Neural progenitor cell (in vitro differentiated cells): ENCODE measurements around the gene GRIK3. TPM values are rescaled to one million over a fixed set of nuclear protein-coding genes. Genes with fewer than 3 reads are reported as not detected.

ENCODE experiments used
- DNase-seq: peaks from one replicate; pipeline ENCODE4 v3.0.0-alpha.2; 2016; ENCODE audit warnings: low spot score
- H2AFZ ChIP-seq: fragments of 200-600 bp; sonication (generic); replicated peaks from 2 replicates; pipeline ENCODE4 v1.6.1; 2016; ENCODE audit warnings: antibody characterized with exemption
- H3F3A ChIP-seq: fragments of 200-600 bp; sonication (generic); 2 replicates; pipeline ENCODE4 v1.6.1; 2016; ENCODE audit warnings: antibody characterized with exemption, low read depth
- H3K27ac ChIP-seq: fragments of 200-600 bp; sonication (generic); 2 replicates; pipeline ENCODE4 v1.5.1; 2016; ENCODE audit warnings: mild to moderate bottlenecking
- H3K27me3 ChIP-seq: fragments of 200-600 bp; sonication (generic); 2 replicates; pipeline ENCODE4 v1.6.1; 2016; ENCODE audit warnings: mild to moderate bottlenecking, moderate library complexity
- H3K36me3 ChIP-seq: fragments of 200-600 bp; sonication (generic); 2 replicates; pipeline ENCODE4 v1.5.1; 2016
- H3K4me1 ChIP-seq: fragments of 200-600 bp; sonication (generic); 2 replicates; pipeline ENCODE4 v1.6.1; 2016; ENCODE audit warnings: mixed run types
- H3K4me2 ChIP-seq: fragments of 200-600 bp; sonication (generic); 2 replicates; pipeline ENCODE4 v1.6.1; 2016
- H3K4me3 ChIP-seq: fragments of 200-600 bp; sonication (generic); 2 replicates; pipeline ENCODE4 v1.5.1; 2016
- H3K79me2 ChIP-seq: fragments of 200-600 bp; sonication (generic); 2 replicates; pipeline ENCODE4 v1.6.1; 2016; ENCODE audit warnings: low read depth
- H3K9ac ChIP-seq: fragments of 200-600 bp; sonication (generic); 2 replicates; pipeline ENCODE4 v1.6.1; 2016
- H3K9me3 ChIP-seq: fragments of 200-600 bp; sonication (generic); 2 replicates; pipeline ENCODE4 v1.5.1; 2016; ENCODE audit warnings: low read depth
- H4K20me1 ChIP-seq: fragments of 200-600 bp; sonication (generic); 2 replicates; pipeline ENCODE4 v1.6.1; 2016; ENCODE audit warnings: low read depth
- H3K27ac Mint-ChIP-seq: 3 replicates; pipeline ENCODE4 v1.8.0; 2021; ENCODE audit warnings: mixed read lengths
- H3K27me3 Mint-ChIP-seq: 2 replicates; pipeline ENCODE4 v1.8.0; 2022; ENCODE audit warnings: low read depth, mild to moderate bottlenecking, inconsistent platforms, moderate library complexity, mixed read lengths; ENCODE audit not compliant: insufficient read depth
- H3K36me3 Mint-ChIP-seq: 3 replicates; pipeline ENCODE4 v1.8.0; 2021; ENCODE audit warnings: mixed read lengths
- H3K4me1 Mint-ChIP-seq: 3 replicates; pipeline ENCODE4 v1.8.0; 2021; ENCODE audit warnings: mixed read lengths
- H3K4me3 Mint-ChIP-seq: 3 replicates; pipeline ENCODE4 v1.8.0; 2021; ENCODE audit warnings: mild to moderate bottlenecking, moderate library complexity, mixed read lengths
- H3K9me3 Mint-ChIP-seq: 3 replicates; pipeline ENCODE4 v1.8.0; 2020; ENCODE audit warnings: mixed read lengths
- EZH2 ChIP-seq: fragments of 200-600 bp; sonication (generic); IDR thresholded peaks from 2 replicates; pipeline ENCODE4 v1.6.1; 2017; ENCODE audit warnings: antibody characterized with exemption, mild to moderate bottlenecking, moderate library complexity
- EZH2phosphoT487 ChIP-seq: fragments of 200-600 bp; sonication (generic); IDR thresholded peaks from 2 replicates; pipeline ENCODE4 v1.6.1; 2017; ENCODE audit warnings: antibody characterized with exemption
- total RNA-seq: library from RNA; depleted of rRNA; stranded (reverse); fragments of >200 nt; gene quantifications from 2 replicates; pipeline ENCODE4 v1.2.3, GENCODE V29; 2015; ENCODE audit warnings: low replicate concordance
- TF ChIP-seq, protein P1 (sequence below): fragments of 200-600 bp; sonication (generic); IDR thresholded peaks from 2 replicates; pipeline ENCODE4 v1.5.1; 2017; ENCODE audit warnings: antibody characterized with exemption, mild to moderate bottlenecking

Gene GRIK3
- total RNA-seq, 1 donor from 2014 or later, result 1.7 TPM

DNA sequence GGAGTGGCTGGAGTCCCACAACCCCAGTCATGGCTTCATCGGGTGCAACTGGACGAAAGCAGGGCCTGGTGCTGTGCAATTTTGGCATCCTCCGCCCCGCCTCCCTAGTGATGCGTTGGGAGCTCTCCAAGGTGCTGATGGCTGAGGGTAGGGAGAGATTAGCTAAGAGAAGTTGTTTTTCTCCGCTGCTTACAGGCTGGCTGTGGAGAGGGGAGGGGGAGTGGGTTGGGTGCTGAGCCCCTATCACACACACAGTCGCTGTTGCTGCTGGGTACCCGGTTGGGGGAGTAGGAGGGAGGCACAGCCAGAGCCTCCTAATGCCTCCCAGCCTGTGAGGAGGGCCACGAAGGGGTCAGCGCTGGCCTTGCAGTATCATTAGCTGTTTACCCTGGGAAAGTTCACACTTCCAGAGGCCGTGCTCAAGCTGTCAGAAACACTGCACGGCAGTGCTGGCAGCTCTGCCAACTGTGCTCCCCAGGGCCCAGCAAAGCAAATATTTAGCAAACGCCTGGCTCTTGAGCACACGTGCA lies 110.0 kb downstream of the GRIK3 start:
- Histone ChIP-seq H3K4me1 (peaks cover 34% of the 10 kb centered on the region), H3K27me3 (no peaks in the 10 kb centered on the region), H3K79me2 (no peaks in the 10 kb centered on the region), H3K27ac (no peak overlapping the region), H3K4me3 (no peak overlapping the region), H3K9me3 (no peaks in the 10 kb centered on the region), H4K20me1 (peaks cover 30% of the 10 kb centered on the region), H3K4me2 (no peak overlapping the region), H2AFZ (no peak overlapping the region), H3F3A (peaks cover 8% of the 10 kb centered on the region), H3K9ac (no peak overlapping the region), H3K36me3 (no peaks in the 10 kb centered on the region)
- Mint-ChIP-seq H3K27ac (no peak overlapping the region), H3K9me3 (no peaks in the 10 kb centered on the region), H3K36me3 (no peaks in the 10 kb centered on the region), H3K4me1 (no peaks in the 10 kb centered on the region), H3K27me3 (peaks cover 18% of the 10 kb centered on the region), H3K4me3 (no peak overlapping the region)
- TF ChIP-seq EZH2phosphoT487 (no peak), EZH2 (no peak)
- TF ChIP-seq, protein P1, sequence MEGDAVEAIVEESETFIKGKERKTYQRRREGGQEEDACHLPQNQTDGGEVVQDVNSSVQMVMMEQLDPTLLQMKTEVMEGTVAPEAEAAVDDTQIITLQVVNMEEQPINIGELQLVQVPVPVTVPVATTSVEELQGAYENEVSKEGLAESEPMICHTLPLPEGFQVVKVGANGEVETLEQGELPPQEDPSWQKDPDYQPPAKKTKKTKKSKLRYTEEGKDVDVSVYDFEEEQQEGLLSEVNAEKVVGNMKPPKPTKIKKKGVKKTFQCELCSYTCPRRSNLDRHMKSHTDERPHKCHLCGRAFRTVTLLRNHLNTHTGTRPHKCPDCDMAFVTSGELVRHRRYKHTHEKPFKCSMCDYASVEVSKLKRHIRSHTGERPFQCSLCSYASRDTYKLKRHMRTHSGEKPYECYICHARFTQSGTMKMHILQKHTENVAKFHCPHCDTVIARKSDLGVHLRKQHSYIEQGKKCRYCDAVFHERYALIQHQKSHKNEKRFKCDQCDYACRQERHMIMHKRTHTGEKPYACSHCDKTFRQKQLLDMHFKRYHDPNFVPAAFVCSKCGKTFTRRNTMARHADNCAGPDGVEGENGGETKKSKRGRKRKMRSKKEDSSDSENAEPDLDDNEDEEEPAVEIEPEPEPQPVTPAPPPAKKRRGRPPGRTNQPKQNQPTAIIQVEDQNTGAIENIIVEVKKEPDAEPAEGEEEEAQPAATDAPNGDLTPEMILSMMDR, result no peak
- peak; percentile 96 for DNase-seq

DNA sequence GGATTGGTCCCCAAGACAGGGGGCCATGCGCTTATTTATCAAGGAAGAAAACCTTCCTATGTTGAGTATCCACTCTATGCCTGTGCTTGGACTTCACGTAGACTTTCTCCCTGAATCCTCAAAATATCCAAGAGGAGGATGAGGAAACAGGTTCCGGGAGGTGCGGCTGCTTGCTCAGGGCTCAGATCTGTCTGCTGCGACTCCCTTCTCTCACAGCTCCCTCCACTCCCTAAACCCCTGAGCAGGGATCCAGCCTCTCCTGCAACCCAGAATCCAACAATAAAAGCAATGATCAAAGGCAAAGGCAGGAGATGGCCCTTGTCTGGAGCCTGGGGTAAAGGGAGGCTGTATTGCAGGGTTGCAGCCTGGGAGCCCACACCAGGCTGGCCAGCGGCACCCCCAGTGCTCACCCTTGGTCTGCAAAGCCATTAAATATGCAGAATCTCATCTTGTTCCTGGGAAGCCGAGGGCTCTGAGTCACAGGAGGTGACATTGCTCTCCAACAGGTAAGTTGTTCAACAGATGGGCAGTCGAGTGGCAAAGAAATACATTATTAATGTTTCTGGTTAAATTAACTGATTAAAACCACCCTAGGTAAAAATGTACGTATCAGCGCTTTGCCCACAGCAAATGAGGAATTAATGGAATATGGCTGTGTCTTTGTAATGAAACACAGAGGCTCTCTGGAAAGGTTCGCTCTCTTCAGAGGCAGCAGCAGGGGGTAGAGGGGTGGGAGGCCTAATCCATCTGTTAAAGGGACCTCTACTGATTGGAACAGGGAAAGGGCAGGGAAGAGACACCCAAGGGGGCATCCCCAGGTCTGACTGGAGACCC lies 111.5 kb downstream of the GRIK3 start:
- H3K9me3 Mint-ChIP-seq, result no peaks in the 10 kb centered on the region
- Histone ChIP-seq H3K27me3 (no peaks in the 10 kb centered on the region), H3K27ac (no peak overlapping the region), H3K9me3 (no peaks in the 10 kb centered on the region), H3K4me3 (no peak overlapping the region), H3F3A (peaks cover 8% of the 10 kb centered on the region), H3K9ac (no peak overlapping the region), H3K4me1 (peaks cover 33% of the 10 kb centered on the region), H3K79me2 (no peaks in the 10 kb centered on the region), H4K20me1 (peaks cover 30% of the 10 kb centered on the region), H3K4me2 (peak overlapping the region; percentile 42), H3K36me3 (no peaks in the 10 kb centered on the region), H2AFZ (no peak overlapping the region)
- TF ChIP-seq, protein P1, result no peak
- TF ChIP-seq EZH2phosphoT487, result no peak
- no peak for TF ChIP-seq EZH2
- H3K4me3 Mint-ChIP-seq, result no peak overlapping the region
- DNase-seq, result peak; percentile 42
- no peaks in the 10 kb centered on the region for H3K4me1 Mint-ChIP-seq
- peaks cover 18% of the 10 kb centered on the region for H3K27me3 Mint-ChIP-seq
- H3K27ac Mint-ChIP-seq, result no peak overlapping the region
- H3K36me3 Mint-ChIP-seq, result no peaks in the 10 kb centered on the region

DNA sequence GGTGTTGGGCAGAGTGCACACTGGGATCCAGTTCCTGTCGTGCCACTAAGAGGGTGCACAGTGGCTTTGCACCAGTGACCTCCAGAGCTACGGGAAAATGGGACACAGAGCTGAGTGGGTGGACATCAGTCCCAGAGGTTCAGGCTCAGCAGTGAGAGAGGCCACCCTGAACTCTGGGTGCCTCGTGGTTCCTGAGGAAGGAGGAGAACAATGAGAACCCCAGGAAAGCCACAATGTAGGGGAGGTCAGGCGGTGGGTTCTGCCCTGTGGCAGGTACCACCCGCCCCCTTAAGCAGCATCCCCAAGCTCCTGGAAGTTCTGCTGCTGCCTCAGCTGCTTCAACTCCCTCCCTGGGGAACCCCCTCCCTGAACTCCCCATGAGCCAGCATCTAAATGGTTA lies 112.2 kb downstream of the GRIK3 start:
- H3K9me3 ChIP-seq, result no peaks in the 10 kb centered on the region
- Mint-ChIP-seq H3K9me3 (no peaks in the 10 kb centered on the region), H3K27ac (no peak overlapping the region), H3K4me3 (no peak overlapping the region), H3K27me3 (peaks cover 18% of the 10 kb centered on the region), H3K4me1 (no peaks in the 10 kb centered on the region), H3K36me3 (no peaks in the 10 kb centered on the region)
- H4K20me1 ChIP-seq, result peaks cover 30% of the 10 kb centered on the region
- H3K4me1 ChIP-seq, result peaks cover 29% of the 10 kb centered on the region
- H3F3A ChIP-seq, result peaks cover 8% of the 10 kb centered on the region
- H2AFZ ChIP-seq, result no peak overlapping the region
- H3K79me2 ChIP-seq, result no peaks in the 10 kb centered on the region
- no peak overlapping the region for H3K27ac ChIP-seq
- no peak overlapping the region for H3K9ac ChIP-seq
- no peaks in the 10 kb centered on the region for H3K36me3 ChIP-seq
- no peak overlapping the region for H3K4me3 ChIP-seq
- no peak for TF ChIP-seq EZH2
- TF ChIP-seq EZH2phosphoT487, result no peak
- no peak for DNase-seq
- H3K4me2 ChIP-seq, result peak overlapping the region; percentile 42
- no peaks in the 10 kb centered on the region for H3K27me3 ChIP-seq
